GM06990 (cell line): ENCODE results near the gene GPR108.

ENCODE experiments used
- DNase-seq: peaks from one replicate; pipeline ENCODE4 v3.0.0-alpha.2; 2011; ENCODE audit not compliant: insufficient read length; ENCODE audit errors: extremely low read depth
- H3K27me3 ChIP-seq: replicated peaks from 2 replicates; pipeline ENCODE4 v1.6.0; 2011; ENCODE audit warnings: low read length; ENCODE audit not compliant: control insufficient read depth, insufficient read depth
- H3K36me3 ChIP-seq: 2 replicates; pipeline ENCODE4 v1.5.1; 2011; ENCODE audit warnings: low read length; ENCODE audit not compliant: control insufficient read depth, insufficient read depth
- H3K4me3 ChIP-seq: replicated peaks from 2 replicates; pipeline ENCODE4 v1.5.1; 2011; ENCODE audit warnings: low read depth, mild to moderate bottlenecking, control low read depth, low read length
- TF ChIP-seq, protein P1 (sequence below): IDR thresholded peaks from 2 replicates; pipeline ENCODE4 v1.5.1; 2011; ENCODE audit warnings: low read length, control low read depth, mild to moderate bottlenecking, inconsistent platforms; ENCODE audit not compliant: insufficient read depth, poor library complexity, severe bottlenecking

GPR108 gene

DNA sequence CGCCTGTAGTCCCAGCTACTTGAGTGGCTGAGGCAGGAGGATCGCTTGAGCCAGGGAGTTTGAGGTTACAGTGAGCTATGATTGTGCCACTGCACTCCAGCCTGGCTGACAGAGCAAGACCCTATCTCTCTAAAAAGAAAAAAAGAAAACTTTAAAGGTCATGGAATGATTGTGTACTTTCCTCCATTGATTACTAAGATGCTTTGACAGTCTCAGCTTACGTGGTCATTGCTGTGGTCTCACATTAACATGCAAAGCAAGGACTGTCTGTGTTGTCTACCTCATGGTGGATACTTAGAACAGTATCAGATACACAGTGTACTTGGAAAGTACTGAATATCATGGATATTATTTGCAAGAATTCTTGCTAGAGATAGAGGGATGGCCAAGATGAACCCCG, 53.4 kb downstream of the GPR108 start:
- no peak overlapping the region for H3K4me3 ChIP-seq
- no peaks in the 10 kb centered on the region for H3K27me3 ChIP-seq
- no peak for DNase-seq
- TF ChIP-seq, protein P1, sequence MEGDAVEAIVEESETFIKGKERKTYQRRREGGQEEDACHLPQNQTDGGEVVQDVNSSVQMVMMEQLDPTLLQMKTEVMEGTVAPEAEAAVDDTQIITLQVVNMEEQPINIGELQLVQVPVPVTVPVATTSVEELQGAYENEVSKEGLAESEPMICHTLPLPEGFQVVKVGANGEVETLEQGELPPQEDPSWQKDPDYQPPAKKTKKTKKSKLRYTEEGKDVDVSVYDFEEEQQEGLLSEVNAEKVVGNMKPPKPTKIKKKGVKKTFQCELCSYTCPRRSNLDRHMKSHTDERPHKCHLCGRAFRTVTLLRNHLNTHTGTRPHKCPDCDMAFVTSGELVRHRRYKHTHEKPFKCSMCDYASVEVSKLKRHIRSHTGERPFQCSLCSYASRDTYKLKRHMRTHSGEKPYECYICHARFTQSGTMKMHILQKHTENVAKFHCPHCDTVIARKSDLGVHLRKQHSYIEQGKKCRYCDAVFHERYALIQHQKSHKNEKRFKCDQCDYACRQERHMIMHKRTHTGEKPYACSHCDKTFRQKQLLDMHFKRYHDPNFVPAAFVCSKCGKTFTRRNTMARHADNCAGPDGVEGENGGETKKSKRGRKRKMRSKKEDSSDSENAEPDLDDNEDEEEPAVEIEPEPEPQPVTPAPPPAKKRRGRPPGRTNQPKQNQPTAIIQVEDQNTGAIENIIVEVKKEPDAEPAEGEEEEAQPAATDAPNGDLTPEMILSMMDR, result no peak
- no peaks in the 10 kb centered on the region for H3K36me3 ChIP-seq

DNA sequence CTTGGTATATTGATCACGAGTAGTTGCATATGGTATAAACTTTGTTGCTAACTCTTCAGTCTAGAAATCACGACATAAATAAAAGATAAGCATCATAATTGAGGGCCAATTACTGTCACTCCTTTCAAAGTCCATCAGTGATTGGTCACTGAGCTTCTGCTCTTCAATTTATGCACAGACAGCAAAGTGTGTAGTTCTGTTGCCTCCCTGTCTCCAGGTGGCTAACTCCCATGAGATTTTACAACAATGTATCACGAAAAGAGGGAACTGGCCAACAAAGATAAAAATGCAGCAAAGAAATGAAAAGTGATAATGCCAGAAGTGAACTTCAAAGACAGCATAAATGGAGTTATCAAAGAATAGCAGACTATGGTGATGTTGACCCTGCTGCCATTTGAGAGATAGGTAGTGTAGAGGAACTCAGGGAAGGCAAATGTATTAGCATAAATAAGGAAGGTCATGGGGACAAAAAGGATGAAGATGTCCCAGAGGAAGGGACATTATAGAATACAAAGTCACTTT, 54.7 kb downstream of the GPR108 start:
- TF ChIP-seq, protein P1, result no peak
- no peaks in the 10 kb centered on the region for H3K27me3 ChIP-seq
- DNase-seq, result no peak
- no peaks in the 10 kb centered on the region for H3K36me3 ChIP-seq
- H3K4me3 ChIP-seq, result no peak overlapping the region

DNA sequence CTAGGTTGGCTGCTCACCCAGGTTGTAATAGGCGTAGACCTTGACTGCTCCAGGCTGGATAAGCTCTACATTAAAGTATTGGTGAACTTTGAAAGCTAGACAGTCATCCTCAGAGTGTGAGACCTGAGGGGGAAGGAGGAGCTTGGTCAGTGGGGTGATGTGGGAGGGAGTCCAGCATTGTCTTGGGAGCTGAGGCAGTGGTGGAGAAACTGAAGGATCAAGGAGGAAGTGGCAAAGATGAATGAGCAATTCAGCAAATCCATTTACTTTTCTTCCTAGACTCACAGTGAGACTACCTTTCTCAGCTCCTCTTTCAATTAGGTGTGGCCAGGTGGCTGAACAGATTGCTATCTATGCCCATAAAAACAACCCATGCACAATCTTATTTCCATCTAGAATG, 57.2 kb downstream of the GPR108 start:
- no peak overlapping the region for H3K4me3 ChIP-seq
- H3K27me3 ChIP-seq, result no peaks in the 10 kb centered on the region
- TF ChIP-seq, protein P1, result no peak
- no peaks in the 10 kb centered on the region for H3K36me3 ChIP-seq
- DNase-seq, result no peak
